HG03378 (cell line): ENCODE data around the gene BCR.
"Not testable (repeated sequence)": the region's sequence is repeated elsewhere in the genome, so short reads cannot be mapped to it uniquely, and the experiment has no call there.

Experiments
- ATAC-seq: cut with Tn5 transposase; IDR thresholded peaks from one replicate; pipeline ENCODE4 v1.9.1; 2021; ENCODE audit warnings: mild to moderate bottlenecking, moderate library complexity; ENCODE audit not compliant: unreplicated experiment

BCR gene

DNA sequence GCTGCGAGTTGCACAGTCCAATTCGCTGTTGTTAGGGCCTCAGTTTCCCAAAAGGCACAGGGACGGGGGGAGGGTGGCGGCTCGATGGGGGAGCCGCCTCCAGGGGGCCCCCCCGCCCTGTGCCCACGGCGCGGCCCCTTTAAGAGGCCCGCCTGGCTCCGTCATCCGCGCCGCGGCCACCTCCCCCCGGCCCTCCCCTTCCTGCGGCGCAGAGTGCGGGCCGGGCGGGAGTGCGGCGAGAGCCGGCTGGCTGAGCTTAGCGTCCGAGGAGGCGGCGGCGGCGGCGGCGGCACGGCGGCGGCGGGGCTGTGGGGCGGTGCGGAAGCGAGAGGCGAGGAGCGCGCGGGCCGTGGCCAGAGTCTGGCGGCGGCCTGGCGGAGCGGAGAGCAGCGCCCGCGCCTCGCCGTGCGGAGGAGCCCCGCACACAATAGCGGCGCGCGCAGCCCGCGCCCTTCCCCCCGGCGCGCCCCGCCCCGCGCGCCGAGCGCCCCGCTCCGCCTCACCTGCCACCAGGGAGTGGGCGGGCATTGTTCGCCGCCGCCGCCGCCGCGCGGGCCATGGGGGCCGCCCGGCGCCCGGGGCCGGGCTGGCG is at the start of gene BCR:
Gene BCR (plus strand): TSS at position 209 of the 592 bp plus-strand sequence. CDS start 452 bp downstream, outside the sequence.
- ATAC-seq = no peak

GRCh38 chr22:23130697-23131096 is 49.6 kb upstream of the BCR start:
- no peak for ATAC-seq

- ATAC-seq = no peak
Observed at GRCh38 chr22:23131931-23132330, 48.4 kb upstream of the BCR start.

- no peak for ATAC-seq
Observed at GRCh38 chr22:23132376-23133091, 47.8 kb upstream of the BCR start.

DNA sequence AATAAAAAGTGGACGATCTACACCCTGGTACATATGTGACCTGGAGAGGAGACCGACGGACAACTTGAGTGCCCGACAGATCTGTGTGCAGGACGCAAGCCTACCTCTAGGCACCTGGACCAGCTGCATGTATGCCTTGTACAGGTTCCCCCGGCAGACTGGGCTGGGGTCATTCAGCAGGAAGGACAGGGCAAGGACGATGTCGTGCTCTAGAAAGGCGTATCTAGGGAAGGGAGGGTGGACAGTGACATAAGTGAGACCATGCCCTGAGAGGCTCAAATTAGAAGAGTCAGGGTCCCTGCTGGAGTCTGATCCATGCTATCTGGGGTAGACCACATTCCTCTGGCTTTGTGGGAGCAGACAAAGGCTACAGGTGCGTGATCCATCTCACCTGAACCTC is 46.4 kb upstream of the BCR start:
- ATAC-seq = no peak

DNA sequence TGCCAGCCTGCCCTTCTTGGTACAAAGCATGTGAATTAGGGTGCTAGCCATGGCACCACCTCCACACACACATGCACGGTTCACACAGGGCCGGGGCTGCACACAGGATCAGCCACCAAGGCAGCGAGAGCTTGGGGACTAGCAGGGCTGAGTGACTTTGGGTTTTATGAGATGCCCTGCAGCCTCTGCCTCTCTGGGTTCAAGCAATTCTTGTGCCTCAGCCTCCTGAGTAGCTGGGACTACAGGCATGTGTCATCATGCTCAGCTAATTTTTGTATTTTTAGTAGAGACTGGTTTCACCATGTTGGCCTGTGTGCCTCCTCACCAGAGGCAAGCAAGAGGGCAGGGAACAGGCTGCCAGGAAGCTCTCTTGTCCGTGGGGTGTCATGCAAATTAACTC is 43.3 kb upstream of the BCR start:
- not testable (repeated sequence) for ATAC-seq

DNA sequence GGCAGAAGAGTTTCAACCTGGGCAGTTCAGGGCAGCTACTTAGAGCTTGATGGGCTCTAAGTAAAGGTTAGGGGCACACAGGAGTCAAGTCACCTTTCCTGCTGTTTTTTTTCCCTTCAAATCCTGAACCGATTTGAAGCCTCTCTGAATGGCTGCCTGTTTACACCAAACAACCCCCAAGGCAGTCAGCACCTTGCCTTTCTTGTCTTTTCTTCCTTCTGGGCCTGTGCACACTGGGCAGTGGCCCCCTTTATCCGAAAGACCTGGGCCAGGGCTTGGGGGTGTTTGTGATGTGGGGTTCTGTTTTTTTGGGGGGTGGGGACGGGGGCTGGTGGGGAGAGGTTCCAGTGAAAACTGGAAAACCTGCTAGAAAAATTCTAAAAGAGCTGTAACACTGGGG is 42.8 kb upstream of the BCR start:
- no peak for ATAC-seq

DNA sequence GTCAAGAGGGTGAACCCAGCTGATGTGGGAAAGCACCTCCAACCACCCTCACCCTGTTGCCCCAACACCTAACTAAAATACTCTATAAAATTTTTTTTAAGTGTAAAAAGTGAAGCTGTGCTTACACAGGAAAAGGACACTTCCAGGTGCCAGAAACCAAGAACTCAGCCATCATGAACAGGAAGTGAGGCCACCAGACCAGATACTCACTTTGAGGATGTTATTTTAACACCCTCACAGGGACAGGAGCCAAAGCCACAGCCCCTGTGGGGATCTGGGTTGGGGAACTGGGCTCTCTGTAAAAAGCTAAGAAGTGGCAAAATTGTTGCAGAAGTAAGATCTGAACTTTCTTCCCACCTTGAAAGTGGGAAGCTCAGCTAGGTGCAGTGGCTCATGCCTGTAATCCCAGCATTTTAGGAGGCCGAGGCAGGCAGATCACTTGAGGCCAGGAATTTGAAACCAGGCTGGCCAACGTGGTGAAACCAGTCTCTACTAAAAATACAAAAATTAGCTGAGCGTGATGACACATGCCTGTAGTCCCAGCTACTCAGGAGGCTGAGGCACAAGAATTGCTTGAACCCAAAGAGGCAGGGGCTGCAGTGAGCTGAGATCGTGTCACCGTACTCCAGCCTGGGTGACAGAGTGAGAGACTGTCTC is 42.3 kb upstream of the BCR start:
- peak; percentile 35 for ATAC-seq

DNA sequence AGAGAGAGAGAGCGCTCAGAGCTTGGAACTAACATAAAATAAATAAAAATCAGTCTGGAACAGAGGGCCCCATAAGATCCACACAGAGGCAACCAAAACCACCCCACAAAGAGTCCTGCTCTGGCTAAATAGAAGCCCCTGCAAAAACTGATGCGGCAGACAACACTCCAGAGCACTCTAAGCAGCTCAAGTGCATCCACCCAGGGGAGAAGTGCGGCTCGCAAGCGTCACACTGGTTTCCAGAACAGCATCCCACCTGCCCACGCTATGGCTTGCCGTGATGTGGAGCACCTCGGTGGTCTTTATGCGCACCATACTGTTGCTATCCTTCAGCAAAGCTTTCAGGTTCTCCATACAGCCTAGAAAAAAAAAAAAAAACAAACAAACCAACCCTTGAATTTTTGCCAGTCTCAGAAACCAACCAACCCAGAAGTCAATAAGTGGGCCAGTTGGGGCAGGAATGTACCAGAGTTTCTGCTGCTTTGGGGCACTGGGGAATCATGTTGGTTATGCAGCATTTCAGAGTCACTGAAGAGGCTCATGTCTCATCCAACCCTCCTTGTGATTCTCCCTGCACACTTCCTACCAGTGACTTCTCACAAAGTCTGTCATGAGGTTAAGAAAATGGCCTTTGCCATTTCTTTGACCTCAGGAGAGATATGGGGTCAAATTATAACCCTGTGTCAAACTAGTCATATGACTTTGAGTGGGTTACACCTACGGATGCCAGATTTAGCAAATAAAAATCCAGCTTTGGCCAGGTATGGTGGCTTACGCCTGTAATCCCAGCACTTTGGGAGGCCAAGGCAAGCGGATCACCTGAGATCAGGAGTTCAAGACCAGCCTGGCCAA is 41.5 kb upstream of the BCR start:
- ATAC-seq = no peak

- no peak for ATAC-seq
Observed at GRCh38 chr22:23140385-23140784, 39.9 kb upstream of the BCR start.

DNA sequence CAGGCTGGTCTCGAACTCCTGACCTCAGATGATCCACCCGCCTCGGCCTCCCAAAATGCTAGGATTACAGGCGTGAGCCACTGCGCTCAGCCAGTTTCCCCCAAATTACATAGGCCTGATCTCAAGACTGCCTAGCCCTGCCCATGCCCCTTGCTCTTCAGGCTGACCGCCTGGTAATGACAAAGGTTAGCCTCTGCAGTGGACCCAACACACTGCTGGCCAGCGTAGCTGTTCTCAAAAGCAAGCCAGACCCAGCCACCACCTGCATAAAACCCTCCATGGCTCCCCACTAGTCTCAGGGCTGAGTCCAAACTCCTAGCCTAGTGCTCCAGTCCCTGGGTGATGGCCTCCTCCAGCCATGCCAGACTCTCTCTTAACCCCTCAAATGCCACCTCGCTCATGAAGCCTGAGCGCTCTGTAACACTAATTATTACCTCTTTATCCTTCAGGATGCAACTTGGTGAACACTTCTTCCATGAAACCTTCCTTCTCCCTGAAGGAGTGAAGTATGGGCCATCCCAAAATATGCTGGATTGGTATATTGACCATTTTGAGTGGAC is 37.7 kb upstream of the BCR start:
- ATAC-seq = no peak

DNA sequence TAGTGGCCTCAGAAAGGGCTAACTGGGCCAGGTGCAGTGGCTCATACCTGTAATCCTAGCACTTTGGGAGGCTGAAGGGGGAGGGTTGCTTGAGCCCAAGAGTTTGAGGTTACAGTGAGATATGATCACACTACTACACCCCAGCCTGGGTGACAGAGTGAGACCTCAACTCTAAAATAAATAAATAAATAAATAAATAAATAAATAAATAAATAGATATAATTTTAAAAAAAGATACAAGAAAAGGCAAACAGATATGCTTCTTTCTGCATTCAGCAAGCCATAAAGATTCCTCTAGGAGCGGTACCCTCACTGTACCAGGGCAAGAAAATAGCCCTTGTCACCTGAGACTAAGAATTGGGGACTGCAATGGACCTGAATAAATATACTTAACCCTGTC is 37.2 kb upstream of the BCR start:
- no peak for ATAC-seq

DNA sequence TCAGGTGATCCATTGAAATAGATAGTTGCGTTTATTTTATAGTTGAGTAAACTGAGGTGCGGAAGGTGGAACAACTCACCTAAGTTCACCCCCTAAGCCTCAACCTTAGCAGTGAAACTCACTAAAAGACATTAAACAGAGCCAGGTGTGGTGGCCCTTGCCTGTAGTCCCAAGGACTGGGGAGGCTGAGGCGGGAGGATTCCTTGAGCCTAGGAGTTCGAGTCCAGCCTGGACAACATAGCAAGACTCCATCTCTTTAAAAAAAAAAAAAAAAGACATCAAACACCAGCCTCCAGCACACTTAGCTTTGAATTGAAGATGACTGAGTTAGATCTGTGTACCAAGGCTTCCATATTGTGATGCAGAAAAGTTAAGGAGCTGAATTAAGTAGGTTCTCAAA is 35.9 kb upstream of the BCR start:
- ATAC-seq = no peak

- no peak for ATAC-seq
Observed at GRCh38 chr22:23144932-23145877, 35.1 kb upstream of the BCR start, which contains the start of gene RAB36. Gene RAB36, plus strand, starts transcription at chr22:23145477. Its CDS starts 1,140 bp downstream, at chr22:23146617.

DNA sequence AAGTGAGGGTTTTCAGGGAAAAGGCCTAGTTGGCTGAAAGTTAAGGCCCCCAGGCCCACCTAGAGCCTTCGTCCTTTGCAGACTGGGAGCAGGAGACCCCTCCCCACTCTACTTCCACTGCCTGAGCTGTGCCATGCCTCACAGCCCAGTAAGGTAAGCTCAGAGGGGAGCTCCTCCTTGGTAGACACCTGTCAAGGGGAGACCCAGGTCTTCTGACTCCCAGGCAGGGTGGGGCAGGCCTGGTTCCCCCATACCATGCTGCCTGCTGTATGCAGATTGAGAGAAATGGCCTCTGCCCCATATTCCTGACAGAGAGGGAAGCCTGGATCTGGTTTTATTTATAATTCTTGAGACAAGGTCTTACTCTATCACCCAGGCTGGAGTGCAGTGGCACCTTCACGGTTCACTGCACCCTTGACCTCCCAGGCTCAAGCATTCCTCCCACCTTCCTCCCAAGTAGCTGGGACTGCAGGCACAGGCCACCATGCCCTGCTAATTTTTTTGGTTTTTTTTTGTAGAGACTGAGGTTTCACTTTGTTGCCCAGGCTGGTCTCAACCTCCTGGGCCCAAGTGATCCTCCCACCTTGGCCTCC is 34.3 kb upstream of the BCR start:
- ATAC-seq = no peak

- no peak for ATAC-seq
Observed at GRCh38 chr22:23146478-23147205, 33.7 kb upstream of the BCR start.

GRCh38 chr22:23147617-23148387 is 32.5 kb upstream of the BCR start:
- no peak for ATAC-seq

- ATAC-seq = no peak
Observed at GRCh38 chr22:23149743-23150238, 30.5 kb upstream of the BCR start.
